Activated T-helper 2 cell treated with anti-CD3 and anti-CD28 coated beads, Interferon-gamma antibody, Interleukin-2, Interleukin-4, amounts not matched to agents 10 μg/mL and 5 μg/mL and 100 μg/mL, durations not matched to agents 14 hours and 24 hours and 36 hours (primary cell): ENCODE data around the gene HDLBP. TPM values are rescaled to one million over a fixed set of nuclear protein-coding genes. Genes with fewer than 3 reads are reported as not detected.

Experiments
- DNase-seq: peaks from one replicate; pipeline ENCODE4 v3.0.0; 2021; ENCODE audit warnings: low spot score
- H3K27ac Mint-ChIP-seq: one replicate; pipeline ENCODE4 v1.8.0; 2021; ENCODE audit warnings: mixed read lengths
- H3K27me3 Mint-ChIP-seq: one replicate; pipeline ENCODE4 v1.8.0; 2021; ENCODE audit warnings: low read depth, mixed read lengths
- H3K36me3 Mint-ChIP-seq: one replicate; pipeline ENCODE4 v1.8.0; 2021; ENCODE audit warnings: low read depth, mixed read lengths
- H3K4me1 Mint-ChIP-seq: one replicate; pipeline ENCODE4 v1.8.0; 2021; ENCODE audit warnings: low read depth, mixed read lengths
- H3K4me3 Mint-ChIP-seq: one replicate; pipeline ENCODE4 v1.8.0; 2021; ENCODE audit warnings: low read depth, mild to moderate bottlenecking, moderate library complexity, mixed read lengths
- H3K9me3 Mint-ChIP-seq: one replicate; pipeline ENCODE4 v1.8.0; 2021; ENCODE audit warnings: mixed read lengths
- intact Hi-C: fragments of 100-400 bp; cut with micrococcal nuclease; formaldehyde crosslinking; loops from one replicate; pipeline ENCODE4 v1.15.1; 2023
- total RNA-seq: library from RNA; stranded (reverse); gene quantifications from 2 replicates; pipeline ENCODE4 v1.2.3, GENCODE V29; 2022

The HDLBP gene
- total RNA-seq, 1 donor from 2014 or later = 282 TPM

GRCh38 chr2:241230435-241230834, 85.0 kb downstream of the HDLBP start:
- no peak for DNase-seq
- Mint-ChIP-seq H3K27me3 (no peaks in the 10 kb centered on the region), H3K4me3 (no peak overlapping the region), H3K9me3 (no peaks in the 10 kb centered on the region), H3K27ac (no peak overlapping the region), H3K36me3 (peaks cover 82% of the 10 kb centered on the region), H3K4me1 (no peaks in the 10 kb centered on the region)
- intact Hi-C loops = no loop called here

- Mint-ChIP-seq H3K27me3 (no peaks in the 10 kb centered on the region), H3K27ac (no peak overlapping the region), H3K36me3 (peaks cover 76% of the 10 kb centered on the region), H3K4me3 (no peak overlapping the region), H3K4me1 (no peaks in the 10 kb centered on the region), H3K9me3 (no peaks in the 10 kb centered on the region)
- no peak for DNase-seq
- intact Hi-C loops = no loop called here
Measured at GRCh38 chr2:241229563-241230401, 85.7 kb downstream of the HDLBP start.

- Mint-ChIP-seq H3K27me3 (no peaks in the 10 kb centered on the region), H3K36me3 (peaks cover 68% of the 10 kb centered on the region), H3K4me3 (no peak overlapping the region), H3K4me1 (no peaks in the 10 kb centered on the region), H3K27ac (peak overlapping the region; percentile 16), H3K9me3 (no peaks in the 10 kb centered on the region)
- no peak for DNase-seq
- intact Hi-C loops = no loop called here
Measured at GRCh38 chr2:241228860-241229516, 86.5 kb downstream of the HDLBP start.

DNA sequence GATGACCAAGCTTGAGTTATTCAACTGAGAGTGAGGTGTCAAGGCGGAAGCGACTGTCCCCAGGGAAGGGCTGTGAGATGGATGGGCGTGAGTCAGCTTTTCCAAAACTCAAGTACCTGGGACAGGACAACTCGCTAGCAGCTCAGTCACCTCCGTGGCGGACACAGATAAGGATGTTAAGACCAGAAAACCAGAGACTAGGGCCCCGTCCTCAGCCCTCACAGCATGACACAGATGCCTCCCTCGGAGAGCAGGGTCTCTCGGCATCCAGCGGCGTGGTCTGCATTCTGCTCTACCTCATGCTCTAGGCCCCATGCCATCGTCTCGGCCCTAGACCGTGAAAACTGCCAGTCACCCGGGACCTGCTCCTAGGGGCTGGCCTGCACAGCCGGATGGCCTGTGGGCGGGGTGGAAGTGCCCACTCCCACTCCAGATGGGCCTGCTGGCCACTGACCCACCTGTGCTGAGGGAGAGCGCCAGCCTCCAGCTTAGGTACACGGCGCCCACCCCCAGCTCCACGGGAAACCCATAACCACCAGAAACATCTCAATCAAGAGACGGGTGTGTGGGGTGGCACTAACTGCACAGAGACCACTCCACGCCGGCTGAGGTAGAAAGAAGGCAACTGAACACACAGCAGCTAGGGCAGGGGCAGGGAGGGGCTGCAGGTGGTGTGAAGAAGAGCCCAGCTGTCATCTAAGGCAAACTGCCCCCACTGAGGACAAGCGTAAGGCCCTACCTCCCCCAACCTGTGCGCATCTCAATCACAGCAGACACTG, 87.2 kb downstream of the HDLBP start:
- intact Hi-C loops = no loop called here

GRCh38 chr2:241227594-241227993, 87.9 kb downstream of the HDLBP start:
- peaks cover 6% of the 10 kb centered on the region for H3K4me1 Mint-ChIP-seq
- intact Hi-C loops = no loop called here
- DNase-seq = no peak
- no peaks in the 10 kb centered on the region for H3K9me3 Mint-ChIP-seq
- peaks cover 54% of the 10 kb centered on the region for H3K36me3 Mint-ChIP-seq
- H3K4me3 Mint-ChIP-seq = no peak overlapping the region
- H3K27ac Mint-ChIP-seq = no peak overlapping the region
- H3K27me3 Mint-ChIP-seq = no peaks in the 10 kb centered on the region

More for the DNA sequence above, 87.2 kb downstream of the HDLBP start:
- Mint-ChIP-seq H3K9me3 (no peaks in the 10 kb centered on the region), H3K36me3 (peaks cover 61% of the 10 kb centered on the region), H3K4me3 (no peak overlapping the region), H3K27ac (no peak overlapping the region), H3K4me1 (peaks cover 4% of the 10 kb centered on the region), H3K27me3 (no peaks in the 10 kb centered on the region)
- no peak for DNase-seq

DNA sequence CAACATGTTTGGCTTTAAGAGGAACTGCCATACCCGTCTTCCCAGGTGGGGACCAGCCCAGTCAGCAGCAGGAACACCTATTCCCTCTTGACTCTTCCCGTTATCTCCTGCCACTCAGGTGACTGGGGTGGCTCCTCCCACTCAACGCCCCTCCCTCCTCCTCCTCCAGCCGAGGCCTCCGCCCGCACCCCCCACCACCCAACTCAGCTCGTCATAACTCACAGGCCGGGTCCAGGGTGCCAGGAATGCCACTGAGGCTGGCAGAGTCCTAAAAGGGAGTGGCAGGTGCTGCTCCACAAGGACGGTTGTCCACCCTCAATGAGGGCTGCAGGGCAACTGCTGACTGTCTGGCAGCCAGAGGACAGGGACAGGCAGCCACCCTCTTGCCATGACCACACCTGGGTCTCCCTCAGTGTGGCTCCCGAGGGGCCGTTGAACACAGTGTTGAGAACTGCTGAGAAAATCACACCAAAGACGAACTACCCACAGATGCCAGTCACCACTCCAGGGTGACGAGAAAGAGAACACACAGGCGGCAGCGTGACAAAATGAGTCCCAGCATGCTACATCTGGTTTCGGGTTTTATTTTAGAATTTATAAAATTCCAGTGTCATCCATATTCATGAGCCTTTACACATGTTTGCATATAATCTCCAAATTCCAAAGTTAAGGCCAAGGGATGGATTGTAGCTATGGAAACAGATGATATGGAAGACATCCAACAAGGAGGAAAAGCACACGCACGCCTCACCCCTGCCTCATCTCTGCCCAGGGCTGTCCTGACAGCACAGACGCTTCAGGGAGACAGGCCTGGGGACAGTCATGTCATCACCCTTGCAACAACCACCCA, 88.5 kb downstream of the HDLBP start:
- Mint-ChIP-seq H3K4me1 (peaks cover 6% of the 10 kb centered on the region), H3K9me3 (no peaks in the 10 kb centered on the region), H3K4me3 (no peak overlapping the region), H3K27me3 (no peaks in the 10 kb centered on the region), H3K36me3 (peaks cover 49% of the 10 kb centered on the region), H3K27ac (no peak overlapping the region)
- DNase-seq = no peak
- intact Hi-C loops = no loop called here

GRCh38 chr2:241225983-241226382, 89.5 kb downstream of the HDLBP start:
- no peak for DNase-seq
- H3K4me3 Mint-ChIP-seq = no peak overlapping the region
- H3K4me1 Mint-ChIP-seq = peaks cover 6% of the 10 kb centered on the region
- no peaks in the 10 kb centered on the region for H3K27me3 Mint-ChIP-seq
- intact Hi-C loops = no loop called here
- peaks cover 40% of the 10 kb centered on the region for H3K36me3 Mint-ChIP-seq
- H3K9me3 Mint-ChIP-seq = no peaks in the 10 kb centered on the region
- H3K27ac Mint-ChIP-seq = no peak overlapping the region

DNA sequence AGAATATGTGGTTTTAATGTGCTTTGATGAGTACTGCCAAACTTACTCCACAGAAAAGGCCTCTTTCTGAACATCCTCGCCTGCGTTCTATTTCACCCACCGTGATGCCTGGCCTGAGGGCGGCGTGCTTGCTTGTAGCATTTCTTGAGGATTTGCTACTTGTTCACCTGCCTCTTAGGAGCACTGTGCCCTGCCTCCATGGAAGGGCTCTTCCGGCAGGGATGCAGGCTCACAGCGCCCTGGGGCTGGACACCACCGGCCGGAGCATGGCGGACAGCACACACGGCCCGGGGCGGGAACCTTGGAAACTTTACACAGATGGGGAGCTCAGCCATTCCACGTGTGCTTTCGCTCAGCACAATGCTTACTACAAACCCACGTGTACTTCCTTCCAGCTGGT, 89.9 kb downstream of the HDLBP start:
- no peaks in the 10 kb centered on the region for H3K9me3 Mint-ChIP-seq
- H3K4me1 Mint-ChIP-seq = peaks cover 6% of the 10 kb centered on the region
- no peak overlapping the region for H3K4me3 Mint-ChIP-seq
- H3K36me3 Mint-ChIP-seq = peaks cover 36% of the 10 kb centered on the region
- H3K27ac Mint-ChIP-seq = no peak overlapping the region
- intact Hi-C loops = no loop called here
- H3K27me3 Mint-ChIP-seq = no peaks in the 10 kb centered on the region
- no peak for DNase-seq

DNA sequence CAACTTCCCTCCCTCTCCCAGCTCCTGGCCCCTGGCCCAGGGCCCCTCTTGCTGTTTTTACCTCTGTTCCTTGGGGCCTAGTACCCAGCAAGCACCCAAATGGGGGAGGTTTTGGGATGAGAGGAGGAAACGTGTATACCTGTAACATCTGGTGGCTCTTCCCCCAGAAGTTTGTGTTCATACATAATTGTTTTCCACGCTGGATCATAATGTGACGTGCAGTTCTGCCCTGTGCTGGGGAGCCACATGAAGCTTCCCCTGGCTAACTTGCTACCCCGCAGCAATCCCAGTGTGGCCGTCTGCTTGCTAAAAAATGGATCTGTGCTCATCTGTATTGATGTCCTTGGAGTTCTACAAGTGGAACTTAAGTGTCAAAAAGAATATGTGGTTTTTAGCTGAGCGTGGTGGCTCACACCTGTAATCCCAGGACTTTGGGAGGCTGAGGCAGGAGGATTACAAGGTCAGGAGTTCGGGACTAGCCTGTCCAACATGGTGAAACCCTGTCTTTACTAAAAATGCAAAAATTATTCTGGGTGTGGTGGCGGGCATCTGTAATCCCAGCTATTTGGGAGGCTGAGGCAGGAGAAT, 90.5 kb downstream of the HDLBP start:
- no peak overlapping the region for H3K27ac Mint-ChIP-seq
- DNase-seq = no peak

GRCh38 chr2:241224018-241224850, 91.2 kb downstream of the HDLBP start:
- H3K27ac Mint-ChIP-seq = no peak overlapping the region
- DNase-seq = no peak

More for the DNA sequence above, 90.5 kb downstream of the HDLBP start:
- H3K27me3 Mint-ChIP-seq = peaks cover 1% of the 10 kb centered on the region
- H3K4me3 Mint-ChIP-seq = no peak overlapping the region
- peaks cover 30% of the 10 kb centered on the region for H3K36me3 Mint-ChIP-seq
- intact Hi-C loops = no loop called here
- peaks cover 6% of the 10 kb centered on the region for H3K4me1 Mint-ChIP-seq
- H3K9me3 Mint-ChIP-seq = no peaks in the 10 kb centered on the region

GRCh38 chr2:241223211-241224017, 92.1 kb downstream of the HDLBP start:
- DNase-seq = no peak
- H3K27ac Mint-ChIP-seq = no peak overlapping the region
- H3K4me1 Mint-ChIP-seq = peaks cover 13% of the 10 kb centered on the region
- peaks cover 14% of the 10 kb centered on the region for H3K27me3 Mint-ChIP-seq
- no peaks in the 10 kb centered on the region for H3K9me3 Mint-ChIP-seq
- peaks cover 21% of the 10 kb centered on the region for H3K36me3 Mint-ChIP-seq
- no peak overlapping the region for H3K4me3 Mint-ChIP-seq
- intact Hi-C loops = no loop called here

More at GRCh38 chr2:241224018-241224850, 91.2 kb downstream of the HDLBP start:
- H3K9me3 Mint-ChIP-seq = no peaks in the 10 kb centered on the region
- H3K4me3 Mint-ChIP-seq = no peak overlapping the region
- intact Hi-C loops = no loop called here
- peaks cover 7% of the 10 kb centered on the region for H3K27me3 Mint-ChIP-seq
- peaks cover 26% of the 10 kb centered on the region for H3K36me3 Mint-ChIP-seq
- peaks cover 7% of the 10 kb centered on the region for H3K4me1 Mint-ChIP-seq
